ENCODE results near the gene TRIM28.

The TRIM28 gene

DNA sequence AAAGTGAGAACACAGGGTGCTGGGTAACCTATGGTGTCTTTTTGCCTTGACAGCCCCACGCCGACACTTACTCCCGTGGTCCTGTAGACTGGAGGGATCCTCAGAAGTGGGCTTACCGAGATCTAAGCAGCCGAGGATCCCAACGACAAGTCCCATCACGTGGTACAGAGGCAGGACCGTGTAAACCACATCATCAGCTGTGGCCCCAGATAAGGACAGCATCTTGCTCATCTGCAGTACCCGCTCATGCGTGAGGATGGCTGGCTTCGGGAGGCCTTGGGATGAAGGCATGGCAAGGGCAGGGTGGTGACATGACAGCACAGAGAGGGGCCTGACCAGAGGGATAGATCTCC is 34.2 kb upstream of the TRIM28 start:
- in situ Hi-C loops (cut with HindIII; ENCODE audit: low pct_ligation_motif_present, low sequenced_read_pairs): no loop called here
- H3K27me3 ChIP-seq (replicated peaks): no peaks in the 10 kb centered on the region
- TF ChIP-seq, protein P1, sequence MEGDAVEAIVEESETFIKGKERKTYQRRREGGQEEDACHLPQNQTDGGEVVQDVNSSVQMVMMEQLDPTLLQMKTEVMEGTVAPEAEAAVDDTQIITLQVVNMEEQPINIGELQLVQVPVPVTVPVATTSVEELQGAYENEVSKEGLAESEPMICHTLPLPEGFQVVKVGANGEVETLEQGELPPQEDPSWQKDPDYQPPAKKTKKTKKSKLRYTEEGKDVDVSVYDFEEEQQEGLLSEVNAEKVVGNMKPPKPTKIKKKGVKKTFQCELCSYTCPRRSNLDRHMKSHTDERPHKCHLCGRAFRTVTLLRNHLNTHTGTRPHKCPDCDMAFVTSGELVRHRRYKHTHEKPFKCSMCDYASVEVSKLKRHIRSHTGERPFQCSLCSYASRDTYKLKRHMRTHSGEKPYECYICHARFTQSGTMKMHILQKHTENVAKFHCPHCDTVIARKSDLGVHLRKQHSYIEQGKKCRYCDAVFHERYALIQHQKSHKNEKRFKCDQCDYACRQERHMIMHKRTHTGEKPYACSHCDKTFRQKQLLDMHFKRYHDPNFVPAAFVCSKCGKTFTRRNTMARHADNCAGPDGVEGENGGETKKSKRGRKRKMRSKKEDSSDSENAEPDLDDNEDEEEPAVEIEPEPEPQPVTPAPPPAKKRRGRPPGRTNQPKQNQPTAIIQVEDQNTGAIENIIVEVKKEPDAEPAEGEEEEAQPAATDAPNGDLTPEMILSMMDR (IDR thresholded peaks at IDR 0.05; ENCODE audit: low read depth, low read length, missing control alignments): no peak

DNA sequence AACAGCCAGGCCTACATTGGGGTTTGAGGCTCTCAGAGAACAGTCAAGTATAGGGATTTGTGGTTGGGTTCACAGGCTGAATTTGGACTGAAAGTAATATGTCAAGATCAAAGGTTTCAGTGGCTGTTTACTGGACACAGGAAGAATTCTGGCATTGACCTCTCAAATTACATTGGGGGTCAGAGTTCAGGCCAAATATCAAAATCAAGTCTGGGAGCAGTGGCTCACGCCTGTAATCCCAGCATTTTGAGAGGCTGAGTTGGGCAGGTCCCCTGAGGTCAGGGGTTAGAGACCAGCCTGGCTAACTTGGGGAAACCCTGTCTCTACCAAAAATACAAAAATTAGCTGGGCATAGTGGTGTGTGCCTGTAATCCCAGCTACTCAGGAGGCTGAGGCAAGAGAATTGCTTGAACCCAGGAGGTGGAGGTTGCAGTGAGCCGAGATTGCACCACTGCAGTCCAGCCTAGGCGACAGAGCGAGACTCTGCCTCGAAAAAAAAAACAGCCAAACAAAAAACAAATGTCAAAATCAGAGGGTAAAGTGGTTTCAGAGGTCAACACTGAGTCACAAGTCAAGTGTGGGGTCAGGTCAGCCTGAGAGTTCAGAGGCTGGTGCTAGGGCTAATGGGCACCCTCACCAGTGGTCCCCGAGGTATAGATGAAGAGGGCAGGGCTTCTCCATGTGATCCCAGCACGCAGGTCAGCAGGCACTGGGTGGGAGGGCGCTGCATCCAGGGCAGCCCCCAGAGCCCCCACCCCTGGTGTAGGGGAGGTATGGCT is 33.6 kb upstream of the TRIM28 start:
- no peak for DNase-seq
- Histone ChIP-seq H3K36me3 (replicated peaks) (no peaks in the 10 kb centered on the region), H3K27ac (no peak overlapping the region), H3K27me3 (replicated peaks) (no peaks in the 10 kb centered on the region), H3K4me3 (ENCODE audit: low read depth, low read length) (no peak overlapping the region)
- TF ChIP-seq, protein P1 (IDR thresholded peaks at IDR 0.05; ENCODE audit: low read depth, low read length, missing control alignments): no peak
- in situ Hi-C loops (cut with HindIII; ENCODE audit: low pct_ligation_motif_present, low sequenced_read_pairs): no loop called here

More for the DNA sequence above, 34.2 kb upstream of the TRIM28 start:
- Histone ChIP-seq H3K27ac (no peak overlapping the region), H3K36me3 (replicated peaks) (no peaks in the 10 kb centered on the region), H3K4me3 (ENCODE audit: low read depth, low read length) (no peak overlapping the region)
- no peak for DNase-seq

DNA sequence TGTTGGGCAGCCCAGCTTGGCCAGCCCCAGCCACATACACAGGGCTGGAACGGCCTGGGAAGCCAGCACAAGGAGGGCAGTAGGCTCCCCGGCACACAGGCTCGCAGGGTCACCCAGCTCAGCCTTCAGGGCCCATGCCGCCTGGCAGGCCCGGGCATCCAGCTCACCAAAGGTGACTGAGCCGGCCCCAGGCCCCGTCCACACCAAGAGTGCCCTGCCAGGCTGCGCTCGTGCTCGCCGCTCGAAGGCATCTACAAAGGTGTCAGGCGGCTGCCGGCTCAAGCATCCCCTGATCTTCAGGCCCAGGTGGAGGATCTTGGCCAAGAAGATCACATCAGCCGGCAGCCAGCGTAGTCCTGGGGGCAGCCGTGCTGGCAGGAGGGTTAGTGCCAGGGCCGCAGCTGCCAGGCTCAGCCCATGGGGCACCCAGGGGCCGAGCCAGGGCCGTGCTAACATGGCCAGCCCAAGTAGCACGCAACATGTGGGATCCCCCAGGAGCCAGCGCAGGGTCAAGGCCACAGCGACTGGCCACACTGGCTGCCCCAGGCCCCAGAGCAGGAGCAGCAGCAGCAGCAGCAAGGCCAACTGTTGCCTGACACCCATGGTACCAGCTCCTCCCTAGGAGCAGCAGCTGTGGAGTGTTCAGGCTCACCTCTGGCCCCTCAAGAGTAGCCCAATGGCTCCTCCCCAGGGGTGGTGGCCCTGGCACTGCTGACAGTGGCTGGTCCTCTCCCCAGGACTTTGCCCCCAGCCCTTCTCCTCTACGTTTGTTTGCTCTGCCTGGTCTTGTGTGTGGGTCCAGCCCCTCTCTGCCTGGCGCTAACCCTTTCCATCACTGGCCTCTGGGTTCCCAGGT is 32.3 kb upstream of the TRIM28 start, which contains the start of gene SLC27A5:
TSS of gene SLC27A5 (minus strand) at position 640 of the 856 bp plus-strand sequence. CDS start at position 603, 37 bp downstream.
- no peak for DNase-seq
- TF ChIP-seq, protein P1 (IDR thresholded peaks at IDR 0.05; ENCODE audit: low read depth, low read length, missing control alignments): no peak
- no peak within 1 kb of the TSS for H3K27ac ChIP-seq
- peaks cover 6% of the 10 kb centered on the region for H3K36me3 ChIP-seq (replicated peaks)
- no peaks in the 10 kb centered on the region for H3K27me3 ChIP-seq (replicated peaks)
- in situ Hi-C loops (cut with HindIII; ENCODE audit: low pct_ligation_motif_present, low sequenced_read_pairs): no loop called here
- H3K4me3 ChIP-seq (ENCODE audit: low read depth, low read length): no peak within 1 kb of the TSS

DNA sequence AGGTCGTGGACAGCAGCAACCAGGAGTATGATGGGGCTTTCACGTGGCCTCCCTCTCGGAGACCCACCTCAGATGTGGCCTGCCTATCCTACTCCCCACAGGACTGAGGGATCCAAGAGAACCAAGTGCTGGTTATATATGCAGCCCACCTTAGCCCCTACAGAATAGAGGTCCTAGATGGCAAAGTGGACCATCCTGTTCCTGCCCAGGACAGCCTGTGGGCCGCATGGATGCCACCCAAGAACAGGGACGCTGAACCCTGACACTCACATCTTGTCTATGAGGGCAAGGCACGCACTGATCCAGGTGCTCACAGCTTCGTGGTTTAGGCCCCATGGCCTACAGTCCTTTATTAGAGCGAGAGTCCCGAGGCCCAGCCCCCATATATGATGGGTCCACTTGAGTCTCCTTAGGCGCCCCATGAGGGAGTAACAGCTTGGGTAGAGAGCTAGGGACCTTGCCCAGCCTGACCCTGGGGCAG is 30.6 kb upstream of the TRIM28 start:
- no peak for DNase-seq
- no peak overlapping the region for H3K27ac ChIP-seq
- TF ChIP-seq, protein P1 (IDR thresholded peaks at IDR 0.05; ENCODE audit: low read depth, low read length, missing control alignments): no peak
- no peaks in the 10 kb centered on the region for H3K27me3 ChIP-seq (replicated peaks)
- H3K4me3 ChIP-seq (ENCODE audit: low read depth, low read length): no peak overlapping the region
- in situ Hi-C loops (cut with HindIII; ENCODE audit: low pct_ligation_motif_present, low sequenced_read_pairs): no loop called here
- H3K36me3 ChIP-seq (replicated peaks): peaks cover 15% of the 10 kb centered on the region

DNA sequence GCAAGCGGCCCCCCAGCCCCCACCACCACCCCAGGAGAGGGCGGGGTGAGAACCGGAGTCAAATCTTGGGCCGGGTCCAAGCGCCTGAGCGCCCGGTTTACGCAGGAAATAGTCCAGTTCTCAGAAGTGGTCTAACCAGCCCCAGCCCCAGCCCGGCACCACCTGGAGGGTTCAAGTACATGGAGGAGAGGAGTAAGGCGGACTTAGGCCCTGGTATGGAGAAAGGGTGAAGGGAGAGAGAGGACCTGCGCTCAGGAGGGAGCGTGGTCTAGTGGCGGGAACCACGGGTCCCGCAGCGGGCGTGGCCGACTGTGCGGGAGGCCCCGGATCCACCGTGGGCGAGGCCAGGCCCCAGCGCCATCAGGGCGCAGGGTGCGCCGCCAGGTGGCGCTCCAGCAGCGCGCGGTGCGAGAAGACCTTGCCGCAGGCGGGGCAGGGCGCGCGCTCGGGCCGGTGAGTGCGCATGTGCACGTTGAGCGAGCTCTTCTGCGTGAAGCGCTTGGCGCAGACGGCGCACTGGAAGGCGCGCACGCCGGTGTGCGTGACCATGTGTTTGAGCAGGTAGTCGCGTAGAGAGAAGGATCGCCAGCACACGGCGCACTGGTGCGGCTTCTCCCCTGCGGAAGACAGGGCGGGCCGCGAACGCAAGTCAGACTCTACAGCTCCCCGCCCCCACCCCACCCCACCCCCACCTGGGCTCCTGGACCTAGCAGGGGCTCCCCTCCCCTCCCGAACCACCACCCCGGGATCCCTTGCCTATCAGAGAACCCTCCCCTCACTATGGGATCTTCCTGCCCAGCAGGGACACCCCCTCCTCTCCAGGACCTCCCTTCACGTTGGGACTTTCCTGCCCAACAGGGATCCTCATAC is 29.9 kb upstream of the TRIM28 start:
- peak overlapping the region; percentile 56 for H3K4me3 ChIP-seq (ENCODE audit: low read depth, low read length)
- TF ChIP-seq, protein P1 (IDR thresholded peaks at IDR 0.05; ENCODE audit: low read depth, low read length, missing control alignments): peak; percentile 54
- peak; percentile 62 for DNase-seq
- no peaks in the 10 kb centered on the region for H3K27me3 ChIP-seq (replicated peaks)
- H3K27ac ChIP-seq: no peak overlapping the region
- in situ Hi-C loops (cut with HindIII; ENCODE audit: low pct_ligation_motif_present, low sequenced_read_pairs): no loop called here
- H3K36me3 ChIP-seq (replicated peaks): peaks cover 15% of the 10 kb centered on the region

Measured in brain microvascular endothelial cell (primary cell).